SK-N-SH (cell line): ENCODE measurements around the gene GRIN1.

Experiments
- GABPA ChIP-seq: IDR thresholded peaks from 2 replicates; pipeline ENCODE4 v1.4.0; 2012; ENCODE audit warnings: low read depth, mild to moderate bottlenecking
- POLR2AphosphoS5 ChIP-seq: IDR thresholded peaks from 2 replicates; pipeline ENCODE4 v1.6.1; 2012; ENCODE audit warnings: low read depth, low read length
- RCOR1 ChIP-seq: fragments of 150-350 bp; IDR thresholded peaks from 2 replicates; pipeline ENCODE4 v1.6.1; 2017; ENCODE audit warnings: antibody characterized with exemption, low read length
- SIN3A ChIP-seq: IDR thresholded peaks from 2 replicates; pipeline ENCODE4 v1.6.1; 2012; ENCODE audit warnings: low read depth, mild to moderate bottlenecking, low read length, moderate library complexity, borderline replicate concordance
- SMC3 ChIP-seq: IDR thresholded peaks from 2 replicates; pipeline ENCODE4 v1.6.1; 2012; ENCODE audit warnings: low read depth, low read length, improper control_type of control experiment
- TF ChIP-seq, protein P1 (sequence below): fragments of 200-600 bp; sonication (generic); IDR thresholded peaks from 2 replicates; pipeline ENCODE4 v1.6.1; 2017; ENCODE audit warnings: antibody characterized with exemption, mild to moderate bottlenecking, moderate library complexity

DNA sequence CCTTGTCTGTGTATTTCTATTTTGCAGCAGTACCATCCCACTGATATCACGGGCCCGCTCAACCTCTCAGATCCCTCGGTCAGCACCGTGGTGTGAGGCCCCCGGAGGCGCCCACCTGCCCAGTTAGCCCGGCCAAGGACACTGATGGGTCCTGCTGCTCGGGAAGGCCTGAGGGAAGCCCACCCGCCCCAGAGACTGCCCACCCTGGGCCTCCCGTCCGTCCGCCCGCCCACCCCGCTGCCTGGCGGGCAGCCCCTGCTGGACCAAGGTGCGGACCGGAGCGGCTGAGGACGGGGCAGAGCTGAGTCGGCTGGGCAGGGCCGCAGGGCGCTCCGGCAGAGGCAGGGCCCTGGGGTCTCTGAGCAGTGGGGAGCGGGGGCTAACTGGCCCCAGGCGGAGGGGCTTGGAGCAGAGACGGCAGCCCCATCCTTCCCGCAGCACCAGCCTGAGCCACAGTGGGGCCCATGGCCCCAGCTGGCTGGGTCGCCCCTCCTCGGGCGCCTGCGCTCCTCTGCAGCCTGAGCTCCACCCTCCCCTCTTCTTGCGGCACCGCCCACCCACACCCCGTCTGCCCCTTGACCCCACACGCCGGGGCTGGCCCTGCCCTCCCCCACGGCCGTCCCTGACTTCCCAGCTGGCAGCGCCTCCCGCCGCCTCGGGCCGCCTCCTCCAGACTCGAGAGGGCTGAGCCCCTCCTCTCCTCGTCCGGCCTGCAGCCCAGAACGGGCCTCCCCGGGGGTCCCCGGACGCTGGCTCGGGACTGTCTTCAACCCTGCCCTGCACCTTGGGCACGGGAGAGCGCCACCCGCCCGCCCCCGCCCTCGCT, 29.0 kb downstream of the GRIN1 start:
- TF ChIP-seq RCOR1 (no peak), SMC3 (no peak), GABPA (no peak), POLR2AphosphoS5 (no peak), SIN3A (no peak)
- TF ChIP-seq, protein P1, sequence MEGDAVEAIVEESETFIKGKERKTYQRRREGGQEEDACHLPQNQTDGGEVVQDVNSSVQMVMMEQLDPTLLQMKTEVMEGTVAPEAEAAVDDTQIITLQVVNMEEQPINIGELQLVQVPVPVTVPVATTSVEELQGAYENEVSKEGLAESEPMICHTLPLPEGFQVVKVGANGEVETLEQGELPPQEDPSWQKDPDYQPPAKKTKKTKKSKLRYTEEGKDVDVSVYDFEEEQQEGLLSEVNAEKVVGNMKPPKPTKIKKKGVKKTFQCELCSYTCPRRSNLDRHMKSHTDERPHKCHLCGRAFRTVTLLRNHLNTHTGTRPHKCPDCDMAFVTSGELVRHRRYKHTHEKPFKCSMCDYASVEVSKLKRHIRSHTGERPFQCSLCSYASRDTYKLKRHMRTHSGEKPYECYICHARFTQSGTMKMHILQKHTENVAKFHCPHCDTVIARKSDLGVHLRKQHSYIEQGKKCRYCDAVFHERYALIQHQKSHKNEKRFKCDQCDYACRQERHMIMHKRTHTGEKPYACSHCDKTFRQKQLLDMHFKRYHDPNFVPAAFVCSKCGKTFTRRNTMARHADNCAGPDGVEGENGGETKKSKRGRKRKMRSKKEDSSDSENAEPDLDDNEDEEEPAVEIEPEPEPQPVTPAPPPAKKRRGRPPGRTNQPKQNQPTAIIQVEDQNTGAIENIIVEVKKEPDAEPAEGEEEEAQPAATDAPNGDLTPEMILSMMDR, result no peak
